WTC11 (cell line): ENCODE results near the gene HAGHL. TPM values are rescaled to one million over a fixed set of nuclear protein-coding genes. Genes with fewer than 3 reads are reported as not detected.

Source experiments
- ATAC-seq: fragments of 200-7000 bp; cut with Tn5 transposase; 2 replicates; pipeline ENCODE4 v1.10.0; 2021; ENCODE audit warnings: mild to moderate bottlenecking, moderate library complexity
- CTCF ChIA-PET: fragments of 300-600 bp; sonication (Branson Sonifier 250); formaldehyde crosslinking; loops from one replicate; lab custom pipeline; 2021; ENCODE audit warnings: antibody characterized with exemption; lab: Charles Lee
- POLR2A ChIA-PET: fragments of 350-600 bp; sonication (Branson Sonifier 250); formaldehyde crosslinking; loops from one replicate; lab custom pipeline; 2021; ENCODE audit warnings: antibody characterized with exemption; lab: Charles Lee
- DNase-seq: peaks from one replicate; pipeline ENCODE4 v3.0.0; 2021; ENCODE audit warnings: low spot score
- H3K27ac Mint-ChIP-seq: 2 replicates; pipeline ENCODE4 v1.8.0; 2021; ENCODE audit warnings: mixed read lengths
- H3K27me3 Mint-ChIP-seq: 2 replicates; pipeline ENCODE4 v1.8.0; 2021; ENCODE audit warnings: low read depth, mild to moderate bottlenecking, moderate library complexity, mixed read lengths
- H3K36me3 Mint-ChIP-seq: 2 replicates; pipeline ENCODE4 v1.8.0; 2021; ENCODE audit warnings: mixed read lengths
- H3K4me1 Mint-ChIP-seq: 2 replicates; pipeline ENCODE4 v1.8.0; 2022; ENCODE audit warnings: mixed read lengths
- H3K4me3 Mint-ChIP-seq: 2 replicates; pipeline ENCODE4 v1.8.0; 2021; ENCODE audit warnings: mild to moderate bottlenecking, moderate library complexity, mixed read lengths
- H3K9me3 Mint-ChIP-seq: 2 replicates; pipeline ENCODE4 v1.8.0; 2021; ENCODE audit warnings: mixed read lengths
- FOXJ3 ChIP-seq: sonication (generic); formaldehyde crosslinking; IDR thresholded peaks from 2 replicates; pipeline ENCODE4 v1.9.0; 2021; ENCODE audit warnings: missing genetic modification reagents, mild to moderate bottlenecking, borderline replicate concordance
- FOXP1 ChIP-seq: sonication (generic); formaldehyde crosslinking; IDR thresholded peaks from 2 replicates; pipeline ENCODE4 v1.8.0; 2022; ENCODE audit warnings: missing genetic modification reagents, mild to moderate bottlenecking, moderate library complexity, borderline replicate concordance
- NR3C1 ChIP-seq: sonication (generic); formaldehyde crosslinking; conservative IDR thresholded peaks from 2 replicates; pipeline ENCODE4 v1.8.1; 2023; ENCODE audit warnings: low read depth, mild to moderate bottlenecking, missing genetic modification reagents
- RORB ChIP-seq: fragments of 250-450 bp; sonication (Bioruptor Pico); IDR thresholded peaks from 2 replicates; pipeline ENCODE4 v1.9.0; 2021; ENCODE audit warnings: mild to moderate bottlenecking
- ZNF121 ChIP-seq: sonication (generic); formaldehyde crosslinking; IDR thresholded peaks from 2 replicates; pipeline ENCODE4 v1.8.0; 2023; ENCODE audit warnings: missing genetic modification reagents
- ZNF138 ChIP-seq: sonication (generic); formaldehyde crosslinking; conservative IDR thresholded peaks from 2 replicates; pipeline ENCODE4 v1.8.1; 2022; ENCODE audit warnings: mild to moderate bottlenecking, moderate library complexity, missing genetic modification reagents
- ZNF219 ChIP-seq: sonication (generic); formaldehyde crosslinking; IDR thresholded peaks from 2 replicates; pipeline ENCODE4 v1.8.0; 2023; ENCODE audit warnings: missing genetic modification reagents, mild to moderate bottlenecking, borderline replicate concordance
- ZNF232 ChIP-seq: sonication (generic); formaldehyde crosslinking; IDR thresholded peaks from 2 replicates; pipeline ENCODE4 v1.8.0; 2022; ENCODE audit warnings: mild to moderate bottlenecking, missing genetic modification reagents
- ZNF396 ChIP-seq: fragments of 250-450 bp; sonication (Bioruptor Pico); IDR thresholded peaks from 2 replicates; pipeline ENCODE4 v1.8.0; 2021; ENCODE audit warnings: mild to moderate bottlenecking, moderate library complexity, borderline replicate concordance
- ZNF416 ChIP-seq: fragments of 250-450 bp; sonication (Bioruptor Pico); IDR thresholded peaks from 2 replicates; pipeline ENCODE4 v1.9.0; 2021; ENCODE audit warnings: mild to moderate bottlenecking, inconsistent platforms
- total RNA-seq: library from RNA; stranded (reverse); gene quantifications from 3 replicates; pipeline ENCODE4 v1.2.3, GENCODE V29; 2021
- TF ChIP-seq, protein P1 (sequence below): sonication (generic); formaldehyde crosslinking; IDR thresholded peaks from 2 replicates; pipeline ENCODE4 v1.8.1; 2023; ENCODE audit warnings: mild to moderate bottlenecking, missing genetic modification reagents
- TF ChIP-seq, protein P2 (sequence below): sonication (generic); formaldehyde crosslinking; IDR thresholded peaks from 2 replicates; pipeline ENCODE4 v1.8.0; 2023; ENCODE audit warnings: missing genetic modification reagents, mild to moderate bottlenecking, borderline replicate concordance
- TF ChIP-seq, protein P3 (sequence below): fragments of 200-600 bp; IDR thresholded peaks from 2 replicates; pipeline ENCODE4 v1.8.0; 2022; ENCODE audit warnings: antibody characterized with exemption
- TF ChIP-seq, protein P4 (sequence below): sonication (generic); formaldehyde crosslinking; IDR thresholded peaks from 2 replicates; pipeline ENCODE4 v1.8.1; 2022; ENCODE audit warnings: mild to moderate bottlenecking, missing genetic modification reagents, moderate library complexity, borderline replicate concordance
- TF ChIP-seq, protein P5 (sequence below): sonication (generic); formaldehyde crosslinking; IDR thresholded peaks from 2 replicates; pipeline ENCODE4 v1.8.1; 2022; ENCODE audit warnings: mild to moderate bottlenecking, moderate library complexity, missing genetic modification reagents
- TF ChIP-seq, protein P6 (sequence below): sonication (generic); formaldehyde crosslinking; conservative IDR thresholded peaks from 2 replicates; pipeline ENCODE4 v1.8.1; 2023; ENCODE audit warnings: mild to moderate bottlenecking, low read depth, missing genetic modification reagents, moderate library complexity

Gene HAGHL
- total RNA-seq, 1 experiment from 2014 or later: 41.7 TPM

DNA sequence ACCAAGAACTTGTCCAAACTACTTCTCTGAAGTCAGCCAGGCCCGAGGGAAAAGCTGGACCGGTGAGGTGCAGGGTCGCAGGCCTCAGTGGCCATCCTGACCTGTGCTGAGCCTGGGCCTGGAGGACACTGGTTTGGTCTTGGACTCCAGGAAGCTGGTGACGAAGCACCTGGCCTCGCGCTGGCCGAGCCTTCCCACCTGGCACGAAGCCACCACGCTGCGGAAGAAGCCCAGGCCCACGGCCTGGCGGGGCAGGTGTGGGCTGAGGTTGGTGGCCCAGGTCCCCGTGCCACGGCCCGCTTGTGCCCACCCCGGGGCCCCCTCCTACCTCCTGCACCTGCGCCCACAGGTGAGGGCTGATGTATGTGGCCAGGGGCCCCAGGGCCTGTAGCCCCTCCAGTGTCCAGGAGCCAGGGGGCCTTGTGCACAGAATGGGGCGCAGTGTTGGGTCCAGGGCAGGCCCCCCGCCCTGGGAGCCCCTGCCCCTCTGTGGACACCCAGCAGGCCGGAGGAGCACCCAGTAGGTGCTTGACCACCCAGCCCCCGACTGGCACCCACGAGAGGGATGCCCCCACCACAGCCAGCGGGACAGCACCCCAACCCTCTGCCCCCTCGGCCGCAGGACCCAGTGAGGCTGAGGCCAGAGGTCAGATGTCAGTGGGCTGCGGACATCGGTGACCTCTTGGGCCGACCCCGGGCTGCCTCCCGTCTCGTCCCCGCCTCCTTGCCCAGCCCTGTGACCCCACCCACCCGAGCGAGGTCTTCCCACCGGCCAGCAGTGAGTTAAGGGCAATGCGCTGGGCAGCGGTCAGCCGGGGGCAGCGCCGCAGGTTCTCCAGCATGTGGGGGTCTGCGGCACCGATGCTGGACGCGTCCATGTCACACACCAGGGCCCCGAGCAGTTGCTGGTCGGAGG, 47.4 kb downstream of the HAGHL start (continued):
- TF ChIP-seq, protein P1, sequence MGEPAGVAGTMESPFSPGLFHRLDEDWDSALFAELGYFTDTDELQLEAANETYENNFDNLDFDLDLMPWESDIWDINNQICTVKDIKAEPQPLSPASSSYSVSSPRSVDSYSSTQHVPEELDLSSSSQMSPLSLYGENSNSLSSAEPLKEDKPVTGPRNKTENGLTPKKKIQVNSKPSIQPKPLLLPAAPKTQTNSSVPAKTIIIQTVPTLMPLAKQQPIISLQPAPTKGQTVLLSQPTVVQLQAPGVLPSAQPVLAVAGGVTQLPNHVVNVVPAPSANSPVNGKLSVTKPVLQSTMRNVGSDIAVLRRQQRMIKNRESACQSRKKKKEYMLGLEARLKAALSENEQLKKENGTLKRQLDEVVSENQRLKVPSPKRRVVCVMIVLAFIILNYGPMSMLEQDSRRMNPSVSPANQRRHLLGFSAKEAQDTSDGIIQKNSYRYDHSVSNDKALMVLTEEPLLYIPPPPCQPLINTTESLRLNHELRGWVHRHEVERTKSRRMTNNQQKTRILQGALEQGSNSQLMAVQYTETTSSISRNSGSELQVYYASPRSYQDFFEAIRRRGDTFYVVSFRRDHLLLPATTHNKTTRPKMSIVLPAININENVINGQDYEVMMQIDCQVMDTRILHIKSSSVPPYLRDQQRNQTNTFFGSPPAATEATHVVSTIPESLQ (CRISPR knock-in tag): no peak

DNA sequence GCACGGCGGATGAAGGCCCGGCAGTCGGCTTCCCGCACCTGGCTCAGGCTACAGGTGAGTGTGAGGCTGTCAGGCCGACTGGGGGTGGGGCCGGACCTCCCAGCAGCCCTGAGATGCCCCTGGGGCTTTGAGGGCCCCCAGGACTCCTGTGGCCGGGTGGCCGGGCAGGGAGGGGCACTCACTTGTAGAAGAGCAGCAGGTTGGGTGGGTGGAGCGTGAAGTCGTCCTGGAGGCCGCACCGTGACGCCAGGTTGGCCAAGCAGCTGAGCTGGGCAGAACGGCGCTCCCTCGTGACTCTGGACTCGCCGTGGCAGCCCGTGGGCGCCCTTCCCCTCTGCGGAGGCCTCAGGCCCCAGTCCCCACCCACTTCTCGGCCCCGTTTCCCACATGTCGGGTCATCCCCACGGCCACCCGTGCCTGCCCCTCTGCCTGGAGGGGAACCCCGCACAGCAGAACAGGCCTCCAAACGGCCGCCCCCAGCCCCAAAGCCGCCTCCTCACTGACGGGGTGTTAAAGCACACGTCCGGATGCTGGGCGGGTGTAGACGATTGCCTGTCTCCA, 48.4 kb downstream of the HAGHL start:
- H3K36me3 Mint-ChIP-seq: no peaks in the 10 kb centered on the region
- DNase-seq: no peak
- 0 out of 2 replicates have a peak, but pooled peaks have one; percentile 20 for ATAC-seq
- H3K9me3 Mint-ChIP-seq: no peaks in the 10 kb centered on the region
- CTCF ChIA-PET: interaction anchor here (2.2 kb wide), 1 partner anchor 10 kb away, joined by 5 read pairs; no protein-coding TSS in a partner anchor
- no peaks in the 10 kb centered on the region for H3K4me1 Mint-ChIP-seq
- no peak for TF ChIP-seq NR3C1 (CRISPR knock-in tag)
- no peak for TF ChIP-seq RORB (CRISPR knock-in tag)
- TF ChIP-seq, protein P1 (CRISPR knock-in tag): no peak
- no peak for TF ChIP-seq ZNF396 (CRISPR knock-in tag)
- TF ChIP-seq ZNF121 (CRISPR knock-in tag): no peak
- no peak for TF ChIP-seq ZNF138 (CRISPR knock-in tag)
- TF ChIP-seq FOXP1 (CRISPR knock-in tag): no peak
- TF ChIP-seq, protein P2, sequence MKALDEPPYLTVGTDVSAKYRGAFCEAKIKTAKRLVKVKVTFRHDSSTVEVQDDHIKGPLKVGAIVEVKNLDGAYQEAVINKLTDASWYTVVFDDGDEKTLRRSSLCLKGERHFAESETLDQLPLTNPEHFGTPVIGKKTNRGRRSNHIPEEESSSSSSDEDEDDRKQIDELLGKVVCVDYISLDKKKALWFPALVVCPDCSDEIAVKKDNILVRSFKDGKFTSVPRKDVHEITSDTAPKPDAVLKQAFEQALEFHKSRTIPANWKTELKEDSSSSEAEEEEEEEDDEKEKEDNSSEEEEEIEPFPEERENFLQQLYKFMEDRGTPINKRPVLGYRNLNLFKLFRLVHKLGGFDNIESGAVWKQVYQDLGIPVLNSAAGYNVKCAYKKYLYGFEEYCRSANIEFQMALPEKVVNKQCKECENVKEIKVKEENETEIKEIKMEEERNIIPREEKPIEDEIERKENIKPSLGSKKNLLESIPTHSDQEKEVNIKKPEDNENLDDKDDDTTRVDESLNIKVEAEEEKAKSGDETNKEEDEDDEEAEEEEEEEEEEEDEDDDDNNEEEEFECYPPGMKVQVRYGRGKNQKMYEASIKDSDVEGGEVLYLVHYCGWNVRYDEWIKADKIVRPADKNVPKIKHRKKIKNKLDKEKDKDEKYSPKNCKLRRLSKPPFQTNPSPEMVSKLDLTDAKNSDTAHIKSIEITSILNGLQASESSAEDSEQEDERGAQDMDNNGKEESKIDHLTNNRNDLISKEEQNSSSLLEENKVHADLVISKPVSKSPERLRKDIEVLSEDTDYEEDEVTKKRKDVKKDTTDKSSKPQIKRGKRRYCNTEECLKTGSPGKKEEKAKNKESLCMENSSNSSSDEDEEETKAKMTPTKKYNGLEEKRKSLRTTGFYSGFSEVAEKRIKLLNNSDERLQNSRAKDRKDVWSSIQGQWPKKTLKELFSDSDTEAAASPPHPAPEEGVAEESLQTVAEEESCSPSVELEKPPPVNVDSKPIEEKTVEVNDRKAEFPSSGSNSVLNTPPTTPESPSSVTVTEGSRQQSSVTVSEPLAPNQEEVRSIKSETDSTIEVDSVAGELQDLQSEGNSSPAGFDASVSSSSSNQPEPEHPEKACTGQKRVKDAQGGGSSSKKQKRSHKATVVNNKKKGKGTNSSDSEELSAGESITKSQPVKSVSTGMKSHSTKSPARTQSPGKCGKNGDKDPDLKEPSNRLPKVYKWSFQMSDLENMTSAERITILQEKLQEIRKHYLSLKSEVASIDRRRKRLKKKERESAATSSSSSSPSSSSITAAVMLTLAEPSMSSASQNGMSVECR: no peak
- no peak for TF ChIP-seq ZNF232
- TF ChIP-seq, protein P3, sequence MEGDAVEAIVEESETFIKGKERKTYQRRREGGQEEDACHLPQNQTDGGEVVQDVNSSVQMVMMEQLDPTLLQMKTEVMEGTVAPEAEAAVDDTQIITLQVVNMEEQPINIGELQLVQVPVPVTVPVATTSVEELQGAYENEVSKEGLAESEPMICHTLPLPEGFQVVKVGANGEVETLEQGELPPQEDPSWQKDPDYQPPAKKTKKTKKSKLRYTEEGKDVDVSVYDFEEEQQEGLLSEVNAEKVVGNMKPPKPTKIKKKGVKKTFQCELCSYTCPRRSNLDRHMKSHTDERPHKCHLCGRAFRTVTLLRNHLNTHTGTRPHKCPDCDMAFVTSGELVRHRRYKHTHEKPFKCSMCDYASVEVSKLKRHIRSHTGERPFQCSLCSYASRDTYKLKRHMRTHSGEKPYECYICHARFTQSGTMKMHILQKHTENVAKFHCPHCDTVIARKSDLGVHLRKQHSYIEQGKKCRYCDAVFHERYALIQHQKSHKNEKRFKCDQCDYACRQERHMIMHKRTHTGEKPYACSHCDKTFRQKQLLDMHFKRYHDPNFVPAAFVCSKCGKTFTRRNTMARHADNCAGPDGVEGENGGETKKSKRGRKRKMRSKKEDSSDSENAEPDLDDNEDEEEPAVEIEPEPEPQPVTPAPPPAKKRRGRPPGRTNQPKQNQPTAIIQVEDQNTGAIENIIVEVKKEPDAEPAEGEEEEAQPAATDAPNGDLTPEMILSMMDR: no peak
- TF ChIP-seq, protein P4, sequence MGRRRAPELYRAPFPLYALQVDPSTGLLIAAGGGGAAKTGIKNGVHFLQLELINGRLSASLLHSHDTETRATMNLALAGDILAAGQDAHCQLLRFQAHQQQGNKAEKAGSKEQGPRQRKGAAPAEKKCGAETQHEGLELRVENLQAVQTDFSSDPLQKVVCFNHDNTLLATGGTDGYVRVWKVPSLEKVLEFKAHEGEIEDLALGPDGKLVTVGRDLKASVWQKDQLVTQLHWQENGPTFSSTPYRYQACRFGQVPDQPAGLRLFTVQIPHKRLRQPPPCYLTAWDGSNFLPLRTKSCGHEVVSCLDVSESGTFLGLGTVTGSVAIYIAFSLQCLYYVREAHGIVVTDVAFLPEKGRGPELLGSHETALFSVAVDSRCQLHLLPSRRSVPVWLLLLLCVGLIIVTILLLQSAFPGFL (CRISPR knock-in tag): no peak
- TF ChIP-seq ZNF416 (CRISPR knock-in tag): no peak
- TF ChIP-seq ZNF219 (CRISPR knock-in tag): no peak
- TF ChIP-seq FOXJ3 (CRISPR knock-in tag): no peak
- TF ChIP-seq, protein P5, sequence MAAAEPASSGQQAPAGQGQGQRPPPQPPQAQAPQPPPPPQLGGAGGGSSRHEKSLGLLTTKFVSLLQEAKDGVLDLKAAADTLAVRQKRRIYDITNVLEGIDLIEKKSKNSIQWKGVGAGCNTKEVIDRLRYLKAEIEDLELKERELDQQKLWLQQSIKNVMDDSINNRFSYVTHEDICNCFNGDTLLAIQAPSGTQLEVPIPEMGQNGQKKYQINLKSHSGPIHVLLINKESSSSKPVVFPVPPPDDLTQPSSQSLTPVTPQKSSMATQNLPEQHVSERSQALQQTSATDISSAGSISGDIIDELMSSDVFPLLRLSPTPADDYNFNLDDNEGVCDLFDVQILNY (CRISPR knock-in tag): no peak
- TF ChIP-seq, protein P6, sequence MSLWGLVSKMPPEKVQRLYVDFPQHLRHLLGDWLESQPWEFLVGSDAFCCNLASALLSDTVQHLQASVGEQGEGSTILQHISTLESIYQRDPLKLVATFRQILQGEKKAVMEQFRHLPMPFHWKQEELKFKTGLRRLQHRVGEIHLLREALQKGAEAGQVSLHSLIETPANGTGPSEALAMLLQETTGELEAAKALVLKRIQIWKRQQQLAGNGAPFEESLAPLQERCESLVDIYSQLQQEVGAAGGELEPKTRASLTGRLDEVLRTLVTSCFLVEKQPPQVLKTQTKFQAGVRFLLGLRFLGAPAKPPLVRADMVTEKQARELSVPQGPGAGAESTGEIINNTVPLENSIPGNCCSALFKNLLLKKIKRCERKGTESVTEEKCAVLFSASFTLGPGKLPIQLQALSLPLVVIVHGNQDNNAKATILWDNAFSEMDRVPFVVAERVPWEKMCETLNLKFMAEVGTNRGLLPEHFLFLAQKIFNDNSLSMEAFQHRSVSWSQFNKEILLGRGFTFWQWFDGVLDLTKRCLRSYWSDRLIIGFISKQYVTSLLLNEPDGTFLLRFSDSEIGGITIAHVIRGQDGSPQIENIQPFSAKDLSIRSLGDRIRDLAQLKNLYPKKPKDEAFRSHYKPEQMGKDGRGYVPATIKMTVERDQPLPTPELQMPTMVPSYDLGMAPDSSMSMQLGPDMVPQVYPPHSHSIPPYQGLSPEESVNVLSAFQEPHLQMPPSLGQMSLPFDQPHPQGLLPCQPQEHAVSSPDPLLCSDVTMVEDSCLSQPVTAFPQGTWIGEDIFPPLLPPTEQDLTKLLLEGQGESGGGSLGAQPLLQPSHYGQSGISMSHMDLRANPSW (CRISPR knock-in tag): no peak
- TF ChIP-seq, all 79 proteins: peak for 0
- POLR2A ChIA-PET: no interaction called here
- H3K4me3 Mint-ChIP-seq: no peak overlapping the region
- no peaks in the 10 kb centered on the region for H3K27me3 Mint-ChIP-seq
- no peak overlapping the region for H3K27ac Mint-ChIP-seq
